Stimulated activated CD8-positive, alpha-beta memory T cell treated with anti-CD3 and anti-CD28 coated beads, Interleukin-12 subunit alpha, Interleukin-12 subunit beta, amount 100 ng/mL, for 4 hours (primary cell): ENCODE data around the gene ELMO1.

Source experiments
- DNase-seq: peaks from one replicate; pipeline ENCODE4 v3.0.0-alpha.2; 2020; ENCODE audit warnings: low read depth

Gene ELMO1

GRCh38 chr7:37408291-37409228 lies 40.1 kb downstream of the ELMO1 start:
- DNase-seq, result no peak

GRCh38 chr7:37405603-37406122 lies 43.0 kb downstream of the ELMO1 start:
- no peak for DNase-seq

GRCh38 chr7:37405128-37405527 lies 43.5 kb downstream of the ELMO1 start:
- no peak for DNase-seq

GRCh38 chr7:37399876-37400421 lies 48.7 kb downstream of the ELMO1 start:
- DNase-seq, result no peak

- no peak for DNase-seq
These were observed 50.3 kb downstream of the ELMO1 start for GRCh38 chr7:37398403-37398802.

GRCh38 chr7:37395618-37396259 lies 52.9 kb downstream of the ELMO1 start:
- DNase-seq, result no peak

GRCh38 chr7:37394158-37394557 lies 54.5 kb downstream of the ELMO1 start:
- no peak for DNase-seq

- no peak for DNase-seq
These were observed 55.2 kb downstream of the ELMO1 start for GRCh38 chr7:37393476-37393875.

- no peak for DNase-seq
These were observed 56.0 kb downstream of the ELMO1 start for GRCh38 chr7:37392673-37393017.

GRCh38 chr7:37391791-37392672 lies 56.6 kb downstream of the ELMO1 start:
- DNase-seq, result no peak

GRCh38 chr7:37390114-37390513 lies 58.5 kb downstream of the ELMO1 start:
- no peak for DNase-seq

GRCh38 chr7:37388811-37389210 lies 59.9 kb downstream of the ELMO1 start:
- no peak for DNase-seq

- no peak for DNase-seq
These were observed 62.9 kb downstream of the ELMO1 start for GRCh38 chr7:37385787-37386186.

GRCh38 chr7:37382546-37383088 lies 66.0 kb downstream of the ELMO1 start:
- no peak for DNase-seq

GRCh38 chr7:37380831-37381230 lies 67.8 kb downstream of the ELMO1 start:
- no peak for DNase-seq

GRCh38 chr7:37379546-37380277 lies 69.0 kb downstream of the ELMO1 start:
- DNase-seq, result no peak

GRCh38 chr7:37377231-37377630 lies 71.4 kb downstream of the ELMO1 start:
- no peak for DNase-seq

- DNase-seq, result no peak
These were observed 72.3 kb downstream of the ELMO1 start for GRCh38 chr7:37376386-37376785.

- no peak for DNase-seq
These were observed 75.9 kb downstream of the ELMO1 start for GRCh38 chr7:37372750-37373149.

GRCh38 chr7:37371755-37372154 lies 76.9 kb downstream of the ELMO1 start:
- no peak for DNase-seq

GRCh38 chr7:37369906-37370305 lies 78.8 kb downstream of the ELMO1 start:
- no peak for DNase-seq
